ENCODE data around the gene HBA1. TPM values are rescaled to one million over a fixed set of nuclear protein-coding genes. Genes with fewer than 3 reads are reported as not detected.
"Not testable (repeated sequence)": the region's sequence is repeated elsewhere in the genome, so short reads cannot be mapped to it uniquely, and the experiment has no call there.

Gene HBA1
- total RNA-seq, 1 experiment from 2014 or later, result not detected

DNA sequence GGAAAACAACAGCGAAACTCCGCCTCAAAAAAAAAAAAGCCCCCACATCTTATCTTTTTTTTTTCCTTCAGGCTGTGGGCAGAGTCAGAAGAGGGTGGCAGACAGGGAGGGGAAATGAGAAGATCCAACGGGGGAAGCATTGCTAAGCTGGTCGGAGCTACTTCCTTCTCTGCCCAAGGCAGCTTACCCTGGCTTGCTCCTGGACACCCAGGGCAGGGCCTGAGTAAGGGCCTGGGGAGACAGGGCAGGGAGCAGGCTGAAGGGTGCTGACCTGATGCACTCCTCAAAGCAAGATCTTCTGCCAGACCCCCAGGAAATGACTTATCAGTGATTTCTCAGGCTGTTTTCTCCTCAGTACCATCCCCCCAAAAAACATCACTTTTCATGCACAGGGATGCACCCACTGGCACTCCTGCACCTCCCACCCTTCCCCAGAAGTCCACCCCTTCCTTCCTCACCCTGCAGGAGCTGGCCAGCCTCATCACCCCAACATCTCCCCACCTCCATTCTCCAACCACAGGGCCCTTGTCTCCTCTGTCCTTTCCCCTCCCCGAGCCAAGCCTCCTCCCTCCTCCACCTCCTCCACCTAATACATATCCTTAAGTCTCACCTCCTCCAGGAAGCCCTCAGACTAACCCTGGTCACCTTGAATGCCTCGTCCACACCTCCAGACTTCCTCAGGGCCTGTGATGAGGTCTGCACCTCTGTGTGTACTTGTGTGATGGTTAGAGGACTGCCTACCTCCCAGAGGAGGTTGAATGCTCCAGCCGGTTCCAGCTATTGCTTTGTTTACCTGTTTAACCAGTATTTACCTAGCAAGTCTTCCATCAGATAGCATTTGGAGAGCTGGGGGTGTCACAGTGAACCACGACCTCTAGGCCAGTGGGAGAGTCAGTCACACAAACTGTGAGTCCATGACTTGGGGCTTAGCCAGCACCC is 1.2 kb upstream of the HBA1 start:
- no peak for DNase-seq (ENCODE audit: low spot score)

DNA sequence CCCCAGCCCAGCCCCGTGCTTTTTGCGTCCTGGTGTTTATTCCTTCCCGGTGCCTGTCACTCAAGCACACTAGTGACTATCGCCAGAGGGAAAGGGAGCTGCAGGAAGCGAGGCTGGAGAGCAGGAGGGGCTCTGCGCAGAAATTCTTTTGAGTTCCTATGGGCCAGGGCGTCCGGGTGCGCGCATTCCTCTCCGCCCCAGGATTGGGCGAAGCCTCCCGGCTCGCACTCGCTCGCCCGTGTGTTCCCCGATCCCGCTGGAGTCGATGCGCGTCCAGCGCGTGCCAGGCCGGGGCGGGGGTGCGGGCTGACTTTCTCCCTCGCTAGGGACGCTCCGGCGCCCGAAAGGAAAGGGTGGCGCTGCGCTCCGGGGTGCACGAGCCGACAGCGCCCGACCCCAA is 474 bp upstream of the HBA1 start:
- DNase-seq (ENCODE audit: low spot score), result not testable (repeated sequence)

DNA sequence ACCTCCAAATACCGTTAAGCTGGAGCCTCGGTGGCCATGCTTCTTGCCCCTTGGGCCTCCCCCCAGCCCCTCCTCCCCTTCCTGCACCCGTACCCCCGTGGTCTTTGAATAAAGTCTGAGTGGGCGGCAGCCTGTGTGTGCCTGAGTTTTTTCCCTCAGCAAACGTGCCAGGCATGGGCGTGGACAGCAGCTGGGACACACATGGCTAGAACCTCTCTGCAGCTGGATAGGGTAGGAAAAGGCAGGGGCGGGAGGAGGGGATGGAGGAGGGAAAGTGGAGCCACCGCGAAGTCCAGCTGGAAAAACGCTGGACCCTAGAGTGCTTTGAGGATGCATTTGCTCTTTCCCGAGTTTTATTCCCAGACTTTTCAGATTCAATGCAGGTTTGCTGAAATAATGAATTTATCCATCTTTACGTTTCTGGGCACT is 928 bp downstream of the HBA1 start:
- DNase-seq (ENCODE audit: low spot score), result no peak

DNA sequence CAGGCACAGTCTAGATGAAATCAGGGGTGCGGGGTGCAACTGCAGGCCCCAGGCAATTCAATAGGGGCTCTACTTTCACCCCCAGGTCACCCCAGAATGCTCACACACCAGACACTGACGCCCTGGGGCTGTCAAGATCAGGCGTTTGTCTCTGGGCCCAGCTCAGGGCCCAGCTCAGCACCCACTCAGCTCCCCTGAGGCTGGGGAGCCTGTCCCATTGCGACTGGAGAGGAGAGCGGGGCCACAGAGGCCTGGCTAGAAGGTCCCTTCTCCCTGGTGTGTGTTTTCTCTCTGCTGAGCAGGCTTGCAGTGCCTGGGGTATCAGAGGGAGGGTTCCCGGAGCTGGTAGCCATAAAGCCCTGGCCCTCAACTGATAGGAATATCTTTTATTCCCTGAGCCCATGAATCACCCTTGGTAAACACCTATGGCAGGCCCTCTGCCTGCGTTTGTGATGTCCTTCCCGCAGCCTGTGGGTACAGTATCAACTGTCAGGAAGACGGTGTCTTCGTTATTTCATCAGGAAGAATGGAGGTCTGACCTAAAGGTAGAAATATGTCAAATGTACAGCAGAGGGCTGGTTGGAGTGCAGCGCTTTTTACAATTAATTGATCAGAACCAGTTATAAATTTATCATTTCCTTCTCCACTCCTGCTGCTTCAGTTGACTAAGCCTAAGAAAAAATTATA is 1.6 kb downstream of the HBA1 start:
- no peak for DNase-seq (ENCODE audit: low spot score)

DNA sequence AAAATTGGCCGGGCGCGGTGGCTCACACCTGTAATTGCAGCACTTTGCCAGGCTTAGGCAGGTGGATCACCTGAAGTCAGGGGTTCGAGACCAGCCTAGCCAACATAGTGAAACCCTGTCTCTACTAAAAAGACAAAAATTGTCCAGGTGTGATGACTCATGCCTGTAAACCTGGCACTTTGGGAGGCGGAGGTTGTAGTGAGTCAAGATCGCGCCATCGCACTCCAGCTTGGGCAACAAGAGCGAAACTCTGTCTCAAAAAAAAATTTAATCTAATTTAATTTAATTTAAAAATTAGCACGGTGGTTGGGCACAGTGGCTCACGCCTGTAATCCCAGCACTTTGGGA is 2.2 kb downstream of the HBA1 start:
- DNase-seq (ENCODE audit: low spot score), result no peak

DNA sequence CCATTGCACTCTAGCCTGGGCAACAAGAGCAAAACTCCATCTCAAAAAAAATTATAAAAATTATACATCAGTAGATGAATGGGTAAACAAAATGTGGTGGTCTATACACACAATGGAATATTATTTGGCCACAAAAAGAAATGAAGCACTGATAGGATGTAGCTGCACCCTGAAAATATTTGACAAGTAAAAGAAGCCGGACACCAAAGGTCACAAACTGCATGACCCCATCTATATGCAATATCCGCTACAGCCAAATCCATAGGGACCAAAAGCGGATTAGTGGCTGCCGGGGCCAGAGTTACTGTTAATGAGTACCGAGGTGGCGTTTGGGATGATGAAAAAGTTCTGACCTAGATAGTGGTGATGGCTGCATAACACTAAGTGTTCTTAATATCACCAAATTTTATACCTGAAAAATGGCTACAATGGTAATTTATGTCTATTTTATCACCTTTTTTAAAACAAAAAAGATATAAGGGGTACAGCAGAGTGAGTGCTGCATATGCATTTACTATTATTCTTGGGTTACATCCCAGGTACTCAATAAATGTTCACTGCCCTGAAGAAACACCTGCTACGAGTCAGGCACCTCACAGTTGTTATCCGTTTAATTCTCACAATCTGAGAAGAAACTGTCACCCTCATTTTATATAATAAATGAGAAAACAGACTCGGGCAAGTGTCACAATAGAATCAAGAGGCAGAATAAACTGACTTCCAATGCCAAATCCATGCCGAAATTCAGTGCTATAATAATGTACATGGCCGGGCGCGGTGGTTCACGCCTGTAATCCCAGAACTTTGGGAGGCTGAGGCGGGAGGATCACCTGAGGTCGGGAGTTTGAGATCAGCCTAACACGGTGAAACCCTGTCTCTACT is 3.0 kb downstream of the HBA1 start:
- no peak for DNase-seq (ENCODE audit: low spot score)

DNA sequence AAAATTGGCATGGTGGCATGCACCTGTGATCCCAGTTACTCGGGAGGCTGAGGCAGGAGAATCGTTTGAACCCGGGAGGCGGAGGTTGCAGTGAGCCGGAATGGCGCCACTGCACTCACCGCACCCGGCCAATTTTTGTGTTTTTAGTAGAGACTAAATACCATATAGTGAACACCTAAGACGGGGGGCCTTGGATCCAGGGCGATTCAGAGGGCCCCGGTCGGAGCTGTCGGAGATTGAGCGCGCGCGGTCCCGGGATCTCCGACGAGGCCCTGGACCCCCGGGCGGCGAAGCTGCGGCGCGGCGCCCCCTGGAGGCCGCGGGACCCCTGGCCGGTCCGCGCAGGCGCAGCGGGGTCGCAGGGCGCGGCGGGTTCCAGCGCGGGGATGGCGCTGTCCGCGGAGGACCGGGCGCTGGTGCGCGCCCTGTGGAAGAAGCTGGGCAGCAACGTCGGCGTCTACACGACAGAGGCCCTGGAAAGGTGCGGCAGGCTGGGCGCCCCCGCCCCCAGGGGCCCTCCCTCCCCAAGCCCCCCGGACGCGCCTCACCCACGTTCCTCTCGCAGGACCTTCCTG is 3.7 kb downstream of the HBA1 start, which contains the start of gene HBQ1:
TSS of gene HBQ1 (plus strand) at position 359 of the 575 bp plus-strand sequence. CDS start at position 387, 28 bp downstream.
- no peak for DNase-seq (ENCODE audit: low spot score)

DNA sequence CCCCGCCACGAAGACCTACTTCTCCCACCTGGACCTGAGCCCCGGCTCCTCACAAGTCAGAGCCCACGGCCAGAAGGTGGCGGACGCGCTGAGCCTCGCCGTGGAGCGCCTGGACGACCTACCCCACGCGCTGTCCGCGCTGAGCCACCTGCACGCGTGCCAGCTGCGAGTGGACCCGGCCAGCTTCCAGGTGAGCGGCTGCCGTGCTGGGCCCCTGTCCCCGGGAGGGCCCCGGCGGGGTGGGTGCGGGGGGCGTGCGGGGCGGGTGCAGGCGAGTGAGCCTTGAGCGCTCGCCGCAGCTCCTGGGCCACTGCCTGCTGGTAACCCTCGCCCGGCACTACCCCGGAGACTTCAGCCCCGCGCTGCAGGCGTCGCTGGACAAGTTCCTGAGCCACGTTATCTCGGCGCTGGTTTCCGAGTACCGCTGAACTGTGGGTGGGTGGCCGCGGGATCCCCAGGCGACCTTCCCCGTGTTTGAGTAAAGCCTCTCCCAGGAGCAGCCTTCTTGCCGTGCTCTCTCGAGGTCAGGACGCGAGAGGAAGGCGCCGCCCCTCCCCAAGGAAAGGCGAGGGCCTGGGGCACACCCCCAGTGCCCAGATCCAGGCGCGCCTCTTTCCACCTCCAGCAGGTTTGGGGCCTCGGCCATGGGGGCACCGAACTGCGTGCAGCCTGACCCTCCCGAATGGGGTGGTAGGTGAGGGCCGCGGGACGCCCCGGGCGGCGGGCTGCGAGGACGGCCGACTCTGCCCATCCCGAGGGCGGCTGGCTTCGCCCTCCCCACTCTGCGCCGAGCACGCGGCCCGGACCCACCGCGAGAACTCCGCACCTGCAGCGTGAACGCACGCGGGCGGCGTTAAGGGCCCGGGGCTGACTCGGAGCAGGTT is 4.4 kb downstream of the HBA1 start:
- no peak for DNase-seq (ENCODE audit: low spot score)

DNA sequence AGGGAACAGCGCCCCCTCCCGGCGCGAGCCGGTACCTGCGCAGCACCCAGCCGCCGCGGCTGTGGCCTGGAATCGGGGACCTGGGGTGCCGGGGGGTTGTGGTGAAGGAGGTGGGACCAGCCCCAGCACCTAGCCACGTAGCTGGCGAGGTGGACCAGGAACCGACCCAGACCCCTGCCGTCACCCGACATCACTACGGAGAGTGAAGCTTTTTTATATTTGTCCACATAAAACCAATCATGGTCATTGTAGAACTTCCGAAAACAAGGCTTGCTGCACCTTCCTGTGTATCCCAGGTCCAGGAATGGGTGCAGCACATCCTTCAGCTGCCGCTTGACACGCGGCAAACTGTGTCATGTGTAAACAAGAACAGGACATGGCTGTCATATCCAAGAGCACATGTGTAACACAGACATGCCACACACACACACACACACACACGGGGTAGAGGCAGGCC is 5.1 kb downstream of the HBA1 start:
- DNase-seq (ENCODE audit: low spot score), result no peak

DNA sequence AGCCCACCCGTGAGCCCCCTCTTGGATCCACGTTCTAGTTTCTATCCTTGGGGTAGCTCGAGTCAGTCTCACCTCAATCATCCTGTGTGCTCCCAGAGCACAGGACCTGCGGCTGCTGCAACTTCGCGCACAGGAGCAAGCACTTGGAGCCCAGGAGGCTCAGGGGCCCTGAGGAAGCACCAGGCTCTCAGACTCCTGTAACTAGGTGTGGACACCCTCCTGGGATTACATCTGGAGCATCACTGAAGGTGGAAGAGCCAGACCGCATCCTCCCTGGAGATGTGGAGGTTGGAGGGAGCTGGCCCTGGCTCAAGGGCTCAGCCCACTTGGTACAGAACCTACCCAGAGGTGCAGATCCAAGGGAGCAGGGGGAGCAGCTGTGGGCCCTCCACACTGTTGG is 6.5 kb downstream of the HBA1 start:
- no peak for DNase-seq (ENCODE audit: low spot score)

DNA sequence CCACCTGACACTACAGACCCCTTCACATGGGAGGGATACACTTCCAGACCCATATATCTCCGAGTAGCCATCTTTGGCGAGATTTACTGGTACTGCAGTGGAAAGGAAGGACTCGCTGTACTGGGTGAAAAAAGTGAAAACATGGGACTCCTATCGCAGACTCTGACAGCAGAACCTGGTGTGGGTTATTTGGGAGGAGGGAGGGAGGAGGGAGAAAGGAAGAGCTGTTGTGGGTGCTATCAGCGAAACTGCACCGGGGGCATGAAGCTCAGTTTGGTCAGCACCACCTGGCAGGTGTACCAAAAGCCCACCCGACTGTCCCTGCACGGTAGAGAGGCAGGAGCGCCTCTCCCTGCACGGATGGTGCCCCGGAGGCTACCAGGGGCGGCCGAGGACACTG is 8.7 kb downstream of the HBA1 start:
- no peak for DNase-seq (ENCODE audit: low spot score)

DNA sequence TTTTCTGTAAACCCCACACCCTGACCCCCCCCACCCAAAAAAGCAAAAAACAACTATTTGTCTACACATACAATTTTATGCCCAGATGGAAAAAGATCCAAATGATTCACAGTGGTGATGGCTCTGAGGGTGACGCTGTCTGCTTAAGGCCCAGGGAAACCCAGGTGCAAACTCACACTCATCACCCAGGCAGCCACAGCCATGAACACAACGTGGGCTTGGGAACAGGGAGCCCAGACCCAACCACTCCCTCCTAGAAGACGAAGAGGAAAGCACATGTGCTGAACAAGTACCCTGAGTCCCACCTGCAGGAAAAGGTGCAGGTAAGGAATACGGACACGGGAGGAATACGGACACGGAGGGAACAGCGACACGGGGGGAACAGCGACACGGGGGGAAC is 9.2 kb downstream of the HBA1 start:
- DNase-seq (ENCODE audit: low spot score), result no peak

DNA sequence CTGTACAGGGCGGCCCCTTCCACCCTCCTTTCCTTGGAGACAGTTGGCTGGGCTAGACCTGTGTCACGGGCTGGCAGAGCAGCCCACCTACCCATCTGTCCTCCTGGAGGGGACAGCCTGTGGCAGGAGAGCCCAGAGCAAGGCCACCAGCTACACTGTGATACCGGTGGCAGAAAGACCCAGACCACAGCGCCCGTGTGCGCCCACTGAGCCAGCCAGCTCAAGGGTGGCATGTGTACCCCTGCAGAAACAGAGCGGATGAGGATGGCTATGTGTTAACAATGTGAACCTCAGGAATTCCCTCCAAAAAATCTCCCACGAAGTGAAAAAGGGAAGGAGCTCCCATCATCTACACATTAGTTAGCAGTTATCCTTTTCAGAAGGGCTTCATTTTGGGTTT is 10.8 kb downstream of the HBA1 start:
- DNase-seq (ENCODE audit: low spot score), result no peak

DNA sequence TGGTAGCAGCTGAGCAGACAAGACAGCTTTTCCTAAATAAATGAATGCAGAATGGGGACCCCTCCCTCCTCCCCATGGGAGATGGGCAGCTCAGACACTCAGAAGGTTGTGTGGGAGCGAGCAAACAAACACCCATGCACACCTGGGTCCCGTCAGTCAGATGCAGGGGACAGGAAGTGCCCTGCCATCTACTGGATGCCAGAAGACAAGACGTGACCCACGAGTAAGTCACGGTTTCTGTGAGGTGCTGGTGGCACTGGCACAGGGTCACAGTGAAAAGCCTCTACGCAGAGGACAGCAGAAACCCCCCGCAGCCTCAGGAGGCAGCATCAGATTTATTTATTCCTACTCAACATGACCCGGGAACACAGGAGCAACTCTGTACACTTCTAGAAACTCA is 12.2 kb downstream of the HBA1 start:
- DNase-seq (ENCODE audit: low spot score), result no peak

DNA sequence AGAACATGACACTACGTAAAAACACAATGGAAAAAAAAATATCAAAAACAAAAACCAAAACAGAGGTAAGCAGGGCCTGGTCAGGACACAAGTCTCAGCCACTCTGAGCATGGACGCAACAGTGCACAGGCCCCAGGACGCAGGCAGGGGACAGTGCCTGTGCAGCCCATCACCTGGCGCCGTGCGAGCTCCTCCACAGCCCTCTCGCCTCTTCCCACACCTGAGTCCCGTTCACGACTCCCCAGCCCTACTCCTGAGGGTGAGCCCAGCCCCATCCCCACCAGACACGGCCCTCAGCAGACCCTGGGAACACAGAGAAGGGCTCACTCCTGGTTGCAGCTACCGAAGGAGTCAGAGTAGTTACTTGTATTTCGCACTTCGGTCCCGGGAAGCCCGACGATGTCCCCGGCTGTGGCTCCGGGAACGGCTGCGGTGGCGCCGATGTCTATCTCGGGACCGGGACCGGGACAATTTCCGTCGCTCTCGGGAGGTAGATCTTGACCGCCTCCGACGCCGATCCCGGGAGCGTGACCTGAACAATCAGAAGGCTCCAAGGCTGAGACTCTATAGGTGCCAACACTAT is 13.2 kb downstream of the HBA1 start:
- DNase-seq (ENCODE audit: low spot score), result no peak

DNA sequence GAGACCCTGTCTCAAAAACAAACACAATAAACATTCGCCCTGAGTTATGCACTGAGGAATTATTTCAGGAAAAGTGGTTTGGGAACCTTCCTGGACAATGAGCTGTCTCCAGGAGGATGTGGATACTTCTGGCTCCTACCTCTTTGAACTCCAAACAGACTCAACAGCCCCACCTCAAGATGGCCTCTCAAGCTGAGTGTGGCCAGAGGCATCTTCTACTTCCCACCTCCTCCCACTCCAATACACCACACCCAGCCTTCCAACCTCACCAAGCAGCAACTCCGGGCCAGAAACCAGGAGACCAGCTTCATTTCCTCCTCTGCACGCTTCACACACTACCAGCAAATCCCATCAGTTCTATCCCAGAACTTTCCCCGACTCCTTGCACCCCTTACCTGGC is 15.4 kb downstream of the HBA1 start:
- no peak for DNase-seq (ENCODE audit: low spot score)

DNA sequence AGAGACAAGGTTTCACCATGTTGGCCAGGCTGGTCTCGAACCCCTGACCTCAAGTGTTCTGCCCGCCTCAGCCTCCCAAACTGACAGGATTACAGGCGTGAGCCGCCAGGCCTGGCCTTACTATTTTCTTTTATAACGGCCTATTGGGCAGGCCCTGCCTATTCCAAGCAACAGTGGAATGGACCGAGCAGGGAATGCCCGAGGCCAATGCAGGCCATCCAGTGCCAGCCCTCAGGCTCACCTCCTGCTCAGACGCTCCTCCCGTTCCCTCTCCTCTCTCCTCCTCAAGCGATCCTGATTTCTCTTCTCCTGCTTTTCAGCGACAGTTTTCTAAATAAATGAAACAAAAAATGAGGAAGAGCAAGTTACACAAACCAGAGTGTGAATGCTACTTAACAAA is 16.2 kb downstream of the HBA1 start:
- DNase-seq (ENCODE audit: low spot score), result no peak

DNA sequence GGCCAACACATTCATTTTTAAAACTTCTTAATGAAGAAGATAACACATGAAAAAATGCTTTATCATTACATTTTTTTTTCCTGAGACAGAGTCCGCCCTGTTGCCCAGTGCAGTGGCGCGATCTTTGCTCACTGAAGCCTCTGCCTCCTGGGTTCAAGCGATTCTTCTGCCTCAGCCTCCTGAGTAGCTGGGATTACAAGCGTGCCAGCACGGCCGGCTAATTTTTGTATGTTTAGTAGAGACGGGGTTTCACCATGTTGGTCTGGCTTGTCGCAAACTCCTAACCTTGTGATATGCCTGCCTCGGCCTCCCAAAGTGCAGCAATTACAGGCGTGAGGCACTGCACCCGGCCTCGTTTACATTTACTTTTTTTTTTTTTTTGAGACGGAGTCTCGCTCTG is 17.0 kb downstream of the HBA1 start:
- no peak for DNase-seq (ENCODE audit: low spot score)

DNA sequence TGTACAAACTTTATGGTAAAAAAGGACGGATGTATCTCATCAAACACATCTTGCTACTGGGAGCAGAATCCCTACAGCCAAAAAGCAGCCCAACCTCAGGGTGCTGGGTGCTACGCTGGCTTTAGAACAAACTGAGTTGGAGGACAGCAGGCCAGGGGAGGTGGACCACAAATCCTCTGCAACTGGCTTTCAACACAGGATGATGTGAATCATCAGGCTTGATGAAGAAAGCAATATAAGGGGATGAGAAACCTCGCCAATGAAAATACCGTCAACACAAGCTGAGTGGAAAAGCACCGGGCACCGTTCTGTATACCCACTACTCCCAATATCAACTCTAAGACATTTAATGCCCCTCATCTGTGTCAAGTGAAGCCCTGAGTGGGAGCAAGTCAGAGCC is 18.0 kb downstream of the HBA1 start:
- DNase-seq (ENCODE audit: low spot score), result no peak

DNA sequence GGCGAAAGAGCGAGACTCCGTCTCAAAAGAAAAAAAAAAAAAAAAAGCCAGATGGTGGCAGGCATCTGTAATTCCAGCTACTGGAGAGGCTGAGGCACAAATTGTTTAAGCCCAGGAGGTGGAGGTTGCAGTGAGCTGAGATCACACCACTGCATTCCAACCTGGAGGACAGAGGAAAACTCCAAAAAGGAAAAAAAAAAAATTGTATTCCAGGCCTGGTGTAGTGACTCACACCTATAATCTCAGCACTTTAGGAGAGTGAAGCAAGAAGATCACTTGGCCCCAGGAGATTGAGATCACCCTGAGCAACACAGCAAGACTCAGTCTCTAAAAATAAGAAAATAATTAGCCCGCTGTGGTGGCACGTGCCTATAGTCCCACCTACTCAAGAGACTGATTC is 23.9 kb downstream of the HBA1 start:
- peak; percentile 82 for DNase-seq (ENCODE audit: low spot score)

Data from A172 (cell line).